ENCODE data around the gene KRT36. TPM values are rescaled to one million over a fixed set of nuclear protein-coding genes. Genes with fewer than 3 reads are reported as not detected.

KRT36 gene
- total and polyA plus RNA-seq, 12 donors = 0.28 TPM; not detected in 11

GRCh38 chr17:41500131-41500911, 10.6 kb upstream of the KRT36 start:
- DNase-seq = no peak
- Histone ChIP-seq H3K4me3 (no peak overlapping the region), H3K9me3 (replicated peaks in 1 of 3) (no peaks in the 10 kb centered on the region), H3K4me1 (replicated peaks in 1 of 2) (no peaks in the 10 kb centered on the region), H3K27me3 (no peaks in the 10 kb centered on the region), H3K27ac (no peak overlapping the region), H3K36me3 (replicated peaks in 1 of 2) (no peaks in the 10 kb centered on the region)
- intact Hi-C loops (cut with DNase I) = no loop called here
- TF ChIP-seq POLR2A (IDR thresholded peaks at IDR 0.05) (no peak), CTCF (IDR thresholded peaks at IDR 0.05) (no peak)
- 75 to 77% (median 76%) methylated on average over 15 of the region's 15 CpGs for WGBS, 4 donors

- WGBS, 4 donors = 85 to 87% (median 85%) methylated on average over 5 of the region's 5 CpGs
- DNase-seq = no peak
- Histone ChIP-seq H3K9me3 (replicated peaks in 1 of 3) (no peaks in the 10 kb centered on the region), H3K36me3 (replicated peaks in 1 of 2) (no peaks in the 10 kb centered on the region), H3K27me3 (no peaks in the 10 kb centered on the region), H3K27ac (no peak overlapping the region), H3K4me3 (no peak overlapping the region), H3K4me1 (replicated peaks in 1 of 2) (no peaks in the 10 kb centered on the region)
- TF ChIP-seq POLR2A (IDR thresholded peaks at IDR 0.05) (no peak), CTCF (IDR thresholded peaks at IDR 0.05) (no peak)
- intact Hi-C loops (cut with DNase I) = no loop called here
These were observed 10.0 kb upstream of the KRT36 start for GRCh38 chr17:41499714-41500113.

GRCh38 chr17:41498276-41498675, 8.6 kb upstream of the KRT36 start:
- intact Hi-C loops (cut with DNase I) = no loop called here
- Histone ChIP-seq H3K27ac (no peak overlapping the region), H3K4me1 (replicated peaks in 1 of 2) (no peaks in the 10 kb centered on the region), H3K4me3 (no peak overlapping the region), H3K27me3 (no peaks in the 10 kb centered on the region), H3K9me3 (replicated peaks in 1 of 3) (no peaks in the 10 kb centered on the region), H3K36me3 (replicated peaks in 1 of 2) (no peaks in the 10 kb centered on the region)
- no peak for DNase-seq
- WGBS, 4 donors = 60 to 71% (median 66%) methylated on average over 6 of the region's 6 CpGs
- TF ChIP-seq CTCF (IDR thresholded peaks at IDR 0.05) (no peak), POLR2A (IDR thresholded peaks at IDR 0.05) (no peak)

- DNase-seq = peak; percentile 49 to 78 (median 68)
- intact Hi-C loops (cut with DNase I) = no loop called here
- no peaks in the 10 kb centered on the region for H3K9me3 ChIP-seq (replicated peaks in 1 of 3)
- H3K36me3 ChIP-seq (replicated peaks in 1 of 2) = no peaks in the 10 kb centered on the region
- H3K27me3 ChIP-seq = no peaks in the 10 kb centered on the region
- TF ChIP-seq POLR2A (IDR thresholded peaks at IDR 0.05) = no peak
- peak; percentile 29 to 76 (median 57) for TF ChIP-seq CTCF (IDR thresholded peaks at IDR 0.05)
- WGBS, 4 donors = 58 to 84% (median 64%) methylated on average over 8 to 12 of the region's 12 CpGs
- H3K4me1 ChIP-seq (replicated peaks in 1 of 2) = peaks cover 0 to 6% of the 10 kb centered on the region in 2 donors
- no peak overlapping the region for H3K4me3 ChIP-seq
- no peak overlapping the region for H3K27ac ChIP-seq
These were observed 7.2 kb upstream of the KRT36 start for GRCh38 chr17:41496803-41497484.

Data from adrenal gland (tissue), 12 donors.